Jurkat, Clone E6-1 (cell line): ENCODE results near the gene MMEL1.
A peak's percentile ranks its signal among the peaks of the same experiment; 100 is the strongest.
"Not testable (repeated sequence)": the region's sequence is repeated elsewhere in the genome, so short reads cannot be mapped to it uniquely, and the experiment has no call there.

Experiments
- DNase-seq: peaks from one replicate; pipeline ENCODE4 v3.0.0-alpha.2; 2011; ENCODE audit warnings: low read depth, low spot score
- H3K4me3 ChIP-seq: 2 replicates; pipeline ENCODE4 v1.5.1; 2011; ENCODE audit warnings: mild to moderate bottlenecking, low read length, control low read depth, moderate library complexity

The MMEL1 gene

DNA sequence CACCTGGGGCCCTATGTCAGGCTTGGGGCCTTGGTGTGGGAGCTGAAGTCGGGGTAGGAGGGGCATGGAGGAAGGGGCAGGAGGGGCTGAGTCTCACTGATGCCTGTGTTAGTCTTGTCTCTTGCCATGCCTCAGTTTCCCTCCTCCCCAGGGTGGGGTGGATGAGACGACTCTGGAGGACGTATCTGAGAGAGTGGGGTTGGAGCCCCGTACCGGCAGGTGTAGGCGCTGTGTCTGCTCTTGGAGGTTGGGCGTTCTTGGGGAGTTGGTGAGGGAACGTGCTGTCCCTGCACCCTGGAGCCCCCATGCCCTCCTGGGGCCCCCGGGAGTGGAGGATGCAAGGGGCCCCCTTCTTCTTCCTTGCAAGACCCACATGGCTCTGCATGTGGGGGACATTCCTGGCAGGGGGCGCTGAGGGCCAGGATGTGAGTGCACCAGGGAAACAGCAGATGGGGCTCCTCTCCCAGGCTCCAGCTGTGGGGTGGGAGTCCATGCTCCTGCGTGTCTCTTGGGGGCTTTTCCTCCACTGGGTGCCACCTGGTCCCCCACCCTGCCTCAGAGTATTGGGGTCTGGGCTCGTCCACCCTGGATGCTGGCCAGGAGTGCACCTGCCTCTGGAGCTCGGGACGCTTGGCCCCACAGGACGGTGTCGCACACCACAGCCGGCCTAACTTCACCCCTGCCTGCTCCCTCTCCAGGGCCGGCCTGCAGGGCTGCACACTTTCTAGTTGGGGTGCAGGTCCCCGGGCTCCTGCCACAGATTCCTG is 78.0 kb downstream of the MMEL1 start:
- DNase-seq = peak; percentile 51
- H3K4me3 ChIP-seq = no peak overlapping the region

DNA sequence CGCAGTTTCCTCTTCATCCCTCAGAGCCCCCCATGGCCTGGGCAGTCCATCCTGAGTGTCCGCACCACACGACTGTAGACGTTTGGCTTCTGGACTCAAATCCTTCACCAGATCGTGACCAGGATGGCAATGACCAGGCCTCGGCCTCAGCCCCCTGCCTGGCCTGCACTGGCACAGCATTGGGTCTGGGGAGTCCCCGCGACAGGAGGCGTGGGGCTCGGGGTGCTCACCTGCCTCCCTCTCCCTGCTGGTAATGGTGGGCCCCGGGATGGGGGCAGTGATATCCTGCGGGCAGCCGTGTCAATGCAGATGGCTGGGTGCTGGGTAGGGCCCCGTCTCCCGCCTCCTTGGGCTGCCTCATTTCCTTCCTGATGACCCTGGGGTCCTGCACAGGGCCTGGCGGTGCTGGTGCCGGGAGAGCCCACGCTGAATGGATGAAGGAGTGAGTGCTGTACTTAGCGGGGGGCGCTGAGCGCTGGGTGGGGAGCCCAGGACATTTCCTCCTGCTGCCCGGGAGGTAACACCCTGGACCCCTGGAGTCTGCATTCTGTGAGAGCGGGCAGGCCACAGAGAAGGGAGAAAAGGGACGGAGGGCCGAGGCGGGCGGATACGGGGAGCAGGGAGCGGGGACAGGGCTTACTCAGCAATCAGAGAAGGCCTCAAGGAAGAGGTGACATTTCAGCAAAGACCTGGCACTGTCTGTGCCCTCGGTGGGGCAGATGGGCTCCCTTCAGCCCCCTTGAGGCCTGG is 78.8 kb downstream of the MMEL1 start:
- no peak for DNase-seq
- H3K4me3 ChIP-seq = no peak overlapping the region

DNA sequence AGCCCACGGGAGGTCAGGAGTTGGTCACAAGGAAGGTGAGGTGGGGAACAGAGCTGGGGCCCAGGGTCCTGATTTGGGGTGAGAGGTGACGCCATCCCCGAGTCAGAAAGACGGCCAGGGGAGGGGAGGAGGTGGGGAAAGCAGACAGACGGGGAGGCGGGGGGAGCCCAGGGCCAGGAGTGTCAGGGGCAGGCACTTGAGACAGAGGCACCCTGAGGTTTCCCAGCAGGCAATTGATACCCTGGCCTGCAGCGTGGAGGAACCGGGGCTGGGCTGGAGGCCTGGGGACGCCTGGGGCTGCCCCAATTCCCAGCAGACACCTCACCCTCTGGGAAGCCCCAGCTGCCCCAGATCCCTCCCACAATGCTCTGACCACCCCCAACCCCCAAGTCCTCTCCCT is 79.7 kb downstream of the MMEL1 start:
- not testable (repeated sequence) for DNase-seq, H3K4me3 ChIP-seq

- H3K4me3 ChIP-seq = no peak overlapping the region
- DNase-seq = no peak
These were observed 80.6 kb downstream of the MMEL1 start for GRCh38 chr1:2552189-2552588.

DNA sequence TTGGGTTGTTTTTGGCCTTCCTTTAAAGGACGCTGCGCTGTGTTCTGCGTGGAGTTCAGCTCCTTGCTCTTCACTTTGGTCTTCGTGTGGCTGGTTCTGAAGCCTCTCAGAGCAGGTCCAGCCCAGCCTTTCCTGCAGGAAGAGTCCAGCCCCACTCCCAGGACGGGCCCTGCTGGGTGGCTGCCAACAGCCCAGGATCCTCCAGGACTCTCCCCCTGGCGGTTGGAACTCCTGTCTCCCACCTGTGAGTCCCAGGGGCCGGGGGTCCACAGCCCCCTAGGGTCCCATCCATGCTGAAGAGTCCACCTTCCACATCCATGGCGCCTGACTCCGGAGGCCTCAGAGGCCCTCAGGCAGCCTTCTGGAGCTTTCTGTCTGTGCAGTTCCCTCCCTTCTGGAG is 81.3 kb downstream of the MMEL1 start:
- not testable (repeated sequence) for H3K4me3 ChIP-seq, DNase-seq

- DNase-seq, H3K4me3 ChIP-seq: not testable (repeated sequence)
These were observed 82.4 kb downstream of the MMEL1 start for GRCh38 chr1:2550309-2550861.

DNA sequence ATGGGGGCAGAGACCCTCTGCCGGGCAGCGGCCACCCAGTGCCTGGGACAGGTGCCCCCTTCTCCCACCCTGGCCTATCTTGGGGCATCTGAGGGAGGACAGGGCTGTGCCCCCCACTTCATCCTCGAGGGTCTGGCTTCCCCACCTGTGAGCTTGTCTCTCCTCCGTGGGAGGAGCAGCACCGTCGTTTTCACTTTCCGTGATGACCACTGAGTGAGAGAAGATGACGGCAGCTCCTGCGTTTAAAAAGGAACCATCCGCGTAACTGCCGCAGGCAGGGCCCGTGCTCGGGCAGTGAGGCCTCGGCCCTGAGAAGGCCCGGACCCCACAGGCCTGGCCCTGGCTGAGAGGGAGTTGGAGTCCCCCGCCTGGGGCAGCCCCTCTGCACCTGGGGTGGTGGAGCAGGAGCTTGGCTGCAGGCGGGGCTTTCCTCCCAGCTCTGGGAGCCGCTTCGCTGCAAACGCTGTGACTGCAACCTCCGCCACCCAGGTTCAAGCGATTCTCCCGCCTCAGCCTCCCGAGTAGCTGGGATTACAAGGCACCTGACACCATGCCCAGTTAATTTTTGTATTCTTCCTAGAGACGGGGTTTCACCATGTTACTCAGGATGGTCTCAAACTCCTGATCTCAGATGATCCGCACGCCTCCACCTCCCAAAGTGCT is 83.3 kb downstream of the MMEL1 start:
- not testable (repeated sequence) for H3K4me3 ChIP-seq, DNase-seq

DNA sequence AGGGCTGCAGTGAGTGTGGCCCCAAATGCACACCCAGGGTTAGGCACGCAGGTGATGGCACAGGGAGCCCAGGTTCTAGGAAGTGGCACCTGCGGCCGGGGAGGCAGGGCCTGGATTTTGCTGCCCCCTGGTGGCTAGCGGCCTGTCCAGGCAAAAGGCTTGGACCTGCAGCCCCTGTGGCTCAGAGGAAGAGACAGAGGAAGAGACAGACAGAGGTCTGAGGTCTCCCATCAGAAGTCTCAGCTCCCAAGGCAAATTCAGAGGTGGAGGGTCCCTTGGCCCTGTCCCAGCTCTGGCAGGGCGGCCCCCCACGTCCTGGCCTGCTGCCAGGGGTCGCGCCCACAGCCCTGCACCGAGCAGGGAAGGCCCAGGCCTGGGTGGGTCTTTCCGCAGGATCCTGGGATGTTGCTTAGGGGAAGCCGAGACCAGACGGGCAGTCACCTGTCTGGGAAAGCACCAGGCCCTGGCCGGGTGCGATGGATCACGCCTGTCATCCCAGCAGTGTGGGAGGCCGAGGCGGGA is 84.7 kb downstream of the MMEL1 start:
- DNase-seq = peak; percentile 62
- peak overlapping the region; percentile 71 for H3K4me3 ChIP-seq

DNA sequence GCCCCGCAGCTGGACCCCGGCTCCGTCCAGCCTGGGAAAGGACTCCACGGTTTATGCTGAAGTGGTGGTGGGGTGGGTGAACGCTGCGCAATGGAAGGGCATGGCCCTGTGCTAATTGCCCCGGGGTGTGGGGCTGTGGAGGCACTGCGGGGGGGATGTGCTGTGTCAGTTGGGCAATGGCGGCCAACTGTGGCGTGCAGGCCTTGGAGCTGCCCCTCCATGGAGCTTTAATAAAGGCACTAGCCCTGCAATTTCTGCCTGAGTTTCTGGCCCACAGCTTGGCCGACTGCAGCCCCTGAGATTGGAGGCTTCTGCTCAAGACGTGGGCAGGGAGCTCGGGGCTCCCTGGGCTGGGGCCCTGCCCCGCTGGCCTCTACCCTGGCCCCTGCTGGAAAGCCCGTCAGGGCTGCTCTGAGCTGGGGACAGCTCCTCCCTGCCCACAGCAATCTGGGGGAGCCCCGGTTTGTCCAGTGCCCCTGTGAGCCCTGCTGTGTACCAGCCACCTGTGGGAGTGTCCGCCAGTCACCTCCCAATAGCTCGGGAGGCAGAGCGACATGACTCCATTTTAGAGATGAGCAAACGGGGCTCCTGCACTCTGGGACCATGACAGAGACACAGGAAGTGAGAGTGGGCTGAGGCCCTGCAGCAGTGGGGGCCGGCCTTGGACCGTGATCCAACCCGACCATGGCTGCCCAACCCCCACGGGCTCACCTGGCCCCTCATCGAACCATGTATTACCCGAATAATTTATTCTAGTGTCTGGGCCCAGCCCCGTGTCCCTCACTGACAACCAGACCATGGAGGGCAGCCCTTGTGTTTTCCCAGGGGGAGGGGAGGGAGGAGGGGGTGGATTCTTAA is 85.4 kb downstream of the MMEL1 start:
- DNase-seq = no peak
- peak overlapping the region; percentile 71 for H3K4me3 ChIP-seq

DNA sequence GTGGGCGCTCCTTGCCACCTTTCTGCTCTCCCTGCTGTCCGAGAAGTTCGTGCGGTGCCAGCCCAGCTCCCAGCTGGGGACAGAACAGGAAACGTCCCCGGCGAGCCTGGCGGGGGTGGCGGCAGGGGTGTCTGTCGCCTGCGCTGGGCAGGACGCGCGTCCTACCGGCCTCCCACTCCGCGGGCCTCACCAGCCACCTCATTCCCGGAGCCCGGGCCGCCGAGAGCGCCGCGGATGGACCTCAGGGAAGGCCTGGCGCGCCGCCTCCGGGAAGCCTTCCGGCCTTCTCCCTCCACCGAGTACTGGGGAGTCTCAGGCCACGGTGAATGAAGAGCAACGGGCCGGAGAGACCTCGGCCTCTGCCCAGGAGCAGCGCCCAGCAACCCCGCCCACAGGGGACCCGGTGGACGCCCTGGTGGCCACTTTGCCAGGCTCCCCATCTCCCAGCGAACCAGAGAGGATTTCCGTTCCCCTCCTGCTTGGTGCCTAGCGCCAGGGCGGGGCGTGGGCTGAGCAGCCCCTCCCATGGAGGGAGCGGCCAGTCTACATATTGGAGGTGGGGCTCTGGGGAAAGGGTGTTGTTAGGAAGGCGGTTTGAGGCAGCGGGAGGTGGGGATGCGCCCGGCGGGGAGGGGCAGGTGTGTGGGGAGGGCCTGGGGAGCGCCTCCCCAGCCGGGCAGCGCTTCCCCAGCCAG is 86.2 kb downstream of the MMEL1 start:
- DNase-seq = peak; percentile 93
- H3K4me3 ChIP-seq = peak overlapping the region; percentile 71

- peak; percentile 85 for DNase-seq
- H3K4me3 ChIP-seq = peak overlapping the region; percentile 71
These were observed 86.9 kb downstream of the MMEL1 start for GRCh38 chr1:2545754-2546514.

- H3K4me3 ChIP-seq = peak overlapping the region; percentile 51; the same call in 1 of the 2 replicates
- DNase-seq = no peak
These were observed 87.8 kb downstream of the MMEL1 start for GRCh38 chr1:2544875-2545640.

DNA sequence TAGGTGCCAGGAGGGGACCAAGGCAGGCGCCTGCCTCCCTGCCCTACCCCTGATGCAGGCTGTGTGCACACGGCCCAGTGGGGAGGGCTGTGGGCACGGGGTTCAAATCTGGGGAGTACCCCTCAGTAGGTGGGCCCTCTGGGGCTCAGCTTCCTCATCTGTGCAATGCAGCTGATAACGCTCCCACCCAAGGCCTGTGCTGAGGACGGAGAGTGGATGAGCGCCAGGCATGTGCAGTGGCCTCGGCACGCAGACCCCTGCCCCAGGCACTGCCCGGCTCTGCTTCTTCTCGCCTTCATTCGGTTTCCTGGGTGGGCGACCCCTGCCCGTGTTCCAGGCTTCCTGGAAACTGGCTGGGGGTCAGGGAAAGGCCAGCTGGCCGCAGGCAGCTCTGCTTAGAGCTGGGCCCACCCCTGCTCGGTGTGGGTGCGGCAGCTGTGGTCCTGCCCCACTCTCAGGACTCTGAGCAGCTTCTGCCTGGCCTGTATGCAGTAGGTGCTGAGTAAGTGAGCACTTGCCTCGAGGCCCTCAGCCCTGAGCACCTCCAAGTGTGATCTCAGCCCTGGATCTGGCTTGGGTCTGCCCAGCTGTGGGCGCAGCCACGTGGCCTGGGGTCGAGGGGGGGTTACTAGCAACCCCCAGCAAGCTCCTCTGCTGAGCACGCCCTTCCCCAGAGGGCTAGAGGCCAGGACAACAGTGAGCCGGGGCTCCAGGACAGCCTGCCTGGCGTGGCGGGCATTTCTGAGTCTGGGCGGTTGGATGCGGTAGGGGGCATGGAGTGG is 88.5 kb downstream of the MMEL1 start:
- H3K4me3 ChIP-seq = no peak overlapping the region
- DNase-seq = no peak

- DNase-seq = no peak
- H3K4me3 ChIP-seq = no peak overlapping the region
These were observed 89.2 kb downstream of the MMEL1 start for GRCh38 chr1:2543543-2544092.

GRCh38 chr1:2542246-2542915 is 90.4 kb downstream of the MMEL1 start:
- no peak for DNase-seq
- H3K4me3 ChIP-seq = no peak overlapping the region
